K562 (cell line): ENCODE results near the gene BCAR3. TPM values are rescaled to one million over a fixed set of nuclear protein-coding genes. Genes with fewer than 3 reads are reported as not detected.

Experiments used
- ATAC-seq: fragments of 200-7000 bp; cut with Tn5 transposase; 3 replicates; pipeline ENCODE4 v1.9.1; 2020; ENCODE audit warnings: moderate library complexity
- BruUV-seq: library from RNA; stranded (reverse); fragments of 400-500 nt; replicated peaks from 2 replicates; lab custom pipeline; 2021; lab: Mats Ljungman, UMichigan
- CTCF ChIA-PET: fragments of 300-600 bp; formaldehyde crosslinking; extraction: SDS; loops from one replicate; lab custom pipeline; 2021; ENCODE audit warnings: low intra/inter-chr PET ratio; lab: Yijun Ruan, JAX
- POLR2A ChIA-PET: fragments of 300-600, 350-650 bp; sonication (Branson Sonifier 250); formaldehyde crosslinking; extraction: SDS; loops from one replicate; lab custom pipeline; 2021; ENCODE audit warnings: antibody characterized with exemption, inconsistent platforms; lab: Yijun Ruan, JAX
- DNase-seq, 4 experiments: peaks; one replicate each; pipeline versions ENCODE4 v3.0.0 to v3.0.0-alpha.2; 2011 to 2018; ENCODE audit warnings: low spot score in 3 of 4, mixed read lengths in 3 of 4; ENCODE audit errors: extremely low read depth in 1 of 4
- FAIRE-seq: peaks from 2 replicates; lab custom pipeline; 2011; peaks lifted over from hg19 to GRCh38; lab: Jason Lieb, UNC
- H2AFZ ChIP-seq: 2 replicates; pipeline ENCODE4 v1.6.0; 2011; ENCODE audit warnings: low read depth, low read length, control low read depth, inconsistent platforms
- H3K27ac ChIP-seq: fragments of 200-600 bp; 3 replicates; pipeline ENCODE4 v1.8.0; 2011; ENCODE audit warnings: low read depth, mild to moderate bottlenecking, control low read depth, inconsistent platforms, low read length, moderate library complexity, mixed read lengths; ENCODE audit errors: extremely low read depth
- H3K27me3 ChIP-seq, 2 experiments: fragments of 300-600 bp in 1 of 2; 2 replicates in 1 of 2; 3 replicates in 1 of 2; pipeline versions ENCODE4 v1.6.0 to v1.8.0; 2011; ENCODE audit warnings: inconsistent platforms in 2 of 2, low read length in 2 of 2, mild to moderate bottlenecking in 1 of 2, mixed read lengths in 1 of 2, moderate library complexity in 1 of 2; ENCODE audit not compliant: control insufficient read depth in 2 of 2, insufficient read depth in 2 of 2
- H3K36me3 ChIP-seq: fragments of 300-600 bp; 3 replicates; pipeline ENCODE4 v1.8.0; 2011; ENCODE audit warnings: mild to moderate bottlenecking, low read length, inconsistent platforms; ENCODE audit not compliant: control insufficient read depth, insufficient read depth
- H3K4me1 ChIP-seq, 2 experiments: fragments of 200-600 bp in 1 of 2; replicated peaks in 1 of 2; 2 replicates in 1 of 2; 3 replicates in 1 of 2; pipeline versions ENCODE4 v1.5.1 to v1.8.0; 2011; ENCODE audit warnings: inconsistent platforms in 2 of 2, low read length in 2 of 2, mild to moderate bottlenecking in 1 of 2, mixed read lengths in 1 of 2, moderate library complexity in 1 of 2; ENCODE audit not compliant: control insufficient read depth in 2 of 2, insufficient read depth in 2 of 2
- H3K4me2 ChIP-seq: 2 replicates; pipeline ENCODE4 v1.6.1; 2011; ENCODE audit warnings: low read length, control low read depth, inconsistent platforms, mixed read lengths; ENCODE audit not compliant: insufficient read depth
- H3K4me3 ChIP-seq: fragments of 200-600 bp; sonication (generic), shearing (Covaris generic); 2 replicates; pipeline ENCODE4 v1.5.1; 2016; ENCODE audit warnings: control low read depth, inconsistent platforms
- H3K79me2 ChIP-seq: fragments of 200-600 bp; 3 replicates; pipeline ENCODE4 v1.8.0; 2011; ENCODE audit warnings: low read length, inconsistent platforms; ENCODE audit not compliant: control insufficient read depth, insufficient read depth
- H3K9ac ChIP-seq, 2 experiments: 2 replicates each; pipeline versions ENCODE4 v1.6.0 to v1.6.1; 2011; ENCODE audit warnings: low read depth in 2 of 2, low read length in 2 of 2, control low read depth in 1 of 2, inconsistent platforms in 1 of 2, mild to moderate bottlenecking in 1 of 2, mixed read lengths in 1 of 2; ENCODE audit not compliant: insufficient read depth in 1 of 2
- H3K9me1 ChIP-seq: one replicate; pipeline ENCODE4 v1.6.0; 2011; ENCODE audit warnings: inconsistent platforms, mild to moderate bottlenecking, low read length, moderate library complexity; ENCODE audit not compliant: control insufficient read depth, insufficient read depth
- H3K9me3 ChIP-seq: replicated peaks from 2 replicates; pipeline ENCODE4 v1.5.1; 2011; ENCODE audit warnings: low read depth, low read length, inconsistent platforms; ENCODE audit not compliant: control insufficient read depth, insufficient read depth
- H4K20me1 ChIP-seq: replicated peaks from 2 replicates; pipeline ENCODE4 v1.6.1; 2011; ENCODE audit warnings: low read length, inconsistent platforms, mixed read lengths; ENCODE audit not compliant: control insufficient read depth, insufficient read depth
- ADNP ChIP-seq: fragments of 200-800 bp; sonication (Bioruptor generic); IDR thresholded peaks from 2 replicates; pipeline ENCODE4 v1.6.1; 2016; ENCODE audit warnings: missing genetic modification characterization, missing compliant biosample characterization
- ERF ChIP-seq: fragments of 450-650 bp; formaldehyde crosslinking; IDR thresholded peaks from 2 replicates; pipeline ENCODE4 v1.4.0; 2020; ENCODE audit warnings: mild to moderate bottlenecking, mixed read lengths
- ESRRB ChIP-seq: fragments of 250-450 bp; sonication (Bioruptor Pico); IDR thresholded peaks from 2 replicates; pipeline ENCODE4 v1.5.0; 2020; ENCODE audit warnings: mild to moderate bottlenecking, moderate library complexity, borderline replicate concordance
- FOXJ2 ChIP-seq: fragments of 200-800 bp; sonication (Bioruptor generic); IDR thresholded peaks from 2 replicates; pipeline ENCODE4 v1.6.1; 2016; ENCODE audit warnings: missing genetic modification characterization, missing compliant biosample characterization
- MYC ChIP-seq, 2 experiments: fragments of 250-450 bp in 1 of 2; sonication (Bioruptor Pico) in 1 of 2; IDR thresholded peaks; 2 replicates each; pipeline versions ENCODE4 v1.5.1 to v1.6.1; 2012 to 2021; ENCODE audit warnings: low read depth in 2 of 2, borderline replicate concordance in 1 of 2, improper control_type of control experiment in 1 of 2, low read length in 1 of 2, mild to moderate bottlenecking in 1 of 2, moderate library complexity in 1 of 2
- SMARCA4 ChIP-seq: fragments of 450-650 bp; IDR thresholded peaks from 2 replicates; pipeline ENCODE4 v1.6.1; 2016
- SNIP1 ChIP-seq: fragments of 450-650 bp; IDR thresholded peaks from 2 replicates; pipeline ENCODE4 v1.7.1; 2017; ENCODE audit warnings: low read depth, mild to moderate bottlenecking
- TRIM28 ChIP-seq: fragments of 450-650 bp; IDR thresholded peaks from 2 replicates; pipeline ENCODE4 v1.6.1; 2017
- ZNF212 ChIP-seq: fragments of 450-650 bp; formaldehyde crosslinking; IDR thresholded peaks from 2 replicates; pipeline ENCODE4 v1.4.0; 2020; ENCODE audit warnings: mild to moderate bottlenecking
- ZNF24 ChIP-seq: fragments of 450-650 bp; IDR thresholded peaks from 2 replicates; pipeline ENCODE4 v1.6.1; 2016
- WGBS: fragments of 100-300 bp; shearing (Covaris generic); methylation state at CpG from one replicate; pipeline ENCODE4 v1.1.6; 2016; ENCODE audit warnings: low coverage, mixed read lengths; ENCODE audit not compliant: insufficient coverage; ENCODE audit errors: missing lambda C conversion rate; 5-methylcytosine and 5-hydroxymethylcytosine counted together
- in situ Hi-C: fragments of 300-500 bp; cut with MboI; formaldehyde crosslinking; loops from 4 replicates; pipeline ENCODE4 v1.15.0; 2018; ENCODE audit warnings: inconsistent platforms, mixed read lengths
- intact Hi-C: fragments of 100-400 bp; cut with micrococcal nuclease; formaldehyde crosslinking; loops from 2 replicates; pipeline ENCODE4 v1.14.2; 2022
- polyA plus RNA-seq, 8 experiments: library from polyadenylated mRNA; depleted of rRNA in 4 of 8; stranded (reverse) in 5 of 8; unstranded in 3 of 8; fragments of >200 nt; fragmentation: Nextera tagmentation in 2 of 8; fragmentation: Illumina TruSeq in 1 of 8; extraction: Ambion mirVana in 2 of 8; extraction: Trizol in 1 of 8; gene quantifications; 2 replicates each; pipeline versions ENCODE4 v1.2.1 to v1.2.3, GENCODE V29; 2011 to 2014; ENCODE audit warnings: inconsistent platforms in 1 of 8, missing spikeins in 1 of 8
- total RNA-seq, 7 experiments: library from RNA; depleted of rRNA in 6 of 7; stranded (reverse); fragments of >200 nt in 6 of 7; fragmentation: Illumina TruSeq in 2 of 7; extraction: Trizol in 2 of 7; gene quantifications; 2 replicates each; pipeline versions ENCODE4 v1.2.1 to v1.2.3, GENCODE V29; 2011 to 2021; ENCODE audit warnings: low replicate concordance in 1 of 7
- TF ChIP-seq, protein P1 (sequence below): IDR thresholded peaks from 3 replicates; pipeline ENCODE4 v1.6.1; 2011; ENCODE audit warnings: borderline replicate concordance, mild to moderate bottlenecking, moderate library complexity; ENCODE audit not compliant: insufficient read length; ENCODE audit errors: extremely low read depth
- TF ChIP-seq, protein P2 (sequence below): fragments of 450-650 bp; conservative IDR thresholded peaks from 2 replicates; pipeline ENCODE4 v1.6.1; 2016; ENCODE audit warnings: missing genetic modification characterization, low read depth, mild to moderate bottlenecking, missing compliant biosample characterization, moderate library complexity
- TF ChIP-seq, protein P3 (sequence below): fragments of 450-650 bp; IDR thresholded peaks from 2 replicates; pipeline ENCODE4 v1.6.1; 2016
- TF ChIP-seq, protein P4 (sequence below): fragments of 450-650 bp; IDR thresholded peaks from one replicate; pipeline ENCODE4 v1.6.1; 2018; ENCODE audit warnings: mild to moderate bottlenecking, moderate library complexity; ENCODE audit not compliant: partially characterized antibody

BCAR3 gene
- total and polyA plus RNA-seq, 9 of the 15 experiments (the other 6 are each of a cell fraction or from before 2014, with no cell fraction given), result 1.8 to 6.3 (median 3.8) TPM

DNA sequence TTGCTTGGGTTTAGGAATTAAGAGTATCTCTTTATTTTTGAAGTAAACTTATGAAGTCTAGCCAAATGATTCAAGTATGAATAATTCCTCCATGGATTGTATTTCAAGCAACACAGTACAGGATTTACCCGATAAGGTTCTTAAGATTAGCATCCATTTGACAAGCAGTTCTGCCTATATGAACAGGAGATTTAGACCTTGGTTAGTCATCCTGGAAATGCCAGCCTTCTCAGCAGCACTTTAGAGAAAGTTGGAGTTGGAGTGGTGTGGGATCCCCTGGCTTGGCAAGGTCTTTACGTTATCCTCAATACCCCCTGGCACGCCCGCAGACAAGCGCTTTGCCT lies 1.6 kb downstream of the BCAR3 start:
- H4K20me1 ChIP-seq, result no peaks in the 10 kb centered on the region
- no peaks in the 10 kb centered on the region for H3K9me3 ChIP-seq
- H3K4me1 ChIP-seq, result peaks cover 2 to 15% of the 10 kb centered on the region in 2 experiments; a peak in 4 of 5 replicates
- ATAC-seq (no peak), DNase-seq (no peak), FAIRE-seq (peak; percentile 11)
- H3K79me2 ChIP-seq, result no peaks in the 10 kb centered on the region
- POLR2A ChIA-PET, result interaction anchor here (0.8 kb wide), 1 partner anchor 71 kb away, joined by 4 read pairs; no protein-coding TSS in a partner anchor
- CTCF ChIA-PET, result interaction anchor here (1.4 kb wide), 1 partner anchor 50 kb away, joined by 3 read pairs; no protein-coding TSS in a partner anchor
- H3K27ac ChIP-seq, result no peak overlapping the region
- no peaks in the 10 kb centered on the region for H3K9me1 ChIP-seq
- peaks cover 19 to 43% of the 10 kb centered on the region in 2 experiments; a peak in 4 of 5 replicates for H3K27me3 ChIP-seq
- no peak overlapping the region for H3K4me2 ChIP-seq
- BruUV-seq, result no TSS peak
- WGBS, result 65% methylated on average over 5 of the region's 5 CpGs
- intact Hi-C loops, result loop anchor here (2.0 kb wide), 1 partner anchor 51 kb away; no protein-coding TSS in a partner anchor
- H3K9ac ChIP-seq, result no peak overlapping the region
- H2AFZ ChIP-seq, result no peak overlapping the region
- no peak for TF ChIP-seq ERF (CRISPR knock-in tag)
- no peak for TF ChIP-seq ZNF24
- TF ChIP-seq, protein P1, sequence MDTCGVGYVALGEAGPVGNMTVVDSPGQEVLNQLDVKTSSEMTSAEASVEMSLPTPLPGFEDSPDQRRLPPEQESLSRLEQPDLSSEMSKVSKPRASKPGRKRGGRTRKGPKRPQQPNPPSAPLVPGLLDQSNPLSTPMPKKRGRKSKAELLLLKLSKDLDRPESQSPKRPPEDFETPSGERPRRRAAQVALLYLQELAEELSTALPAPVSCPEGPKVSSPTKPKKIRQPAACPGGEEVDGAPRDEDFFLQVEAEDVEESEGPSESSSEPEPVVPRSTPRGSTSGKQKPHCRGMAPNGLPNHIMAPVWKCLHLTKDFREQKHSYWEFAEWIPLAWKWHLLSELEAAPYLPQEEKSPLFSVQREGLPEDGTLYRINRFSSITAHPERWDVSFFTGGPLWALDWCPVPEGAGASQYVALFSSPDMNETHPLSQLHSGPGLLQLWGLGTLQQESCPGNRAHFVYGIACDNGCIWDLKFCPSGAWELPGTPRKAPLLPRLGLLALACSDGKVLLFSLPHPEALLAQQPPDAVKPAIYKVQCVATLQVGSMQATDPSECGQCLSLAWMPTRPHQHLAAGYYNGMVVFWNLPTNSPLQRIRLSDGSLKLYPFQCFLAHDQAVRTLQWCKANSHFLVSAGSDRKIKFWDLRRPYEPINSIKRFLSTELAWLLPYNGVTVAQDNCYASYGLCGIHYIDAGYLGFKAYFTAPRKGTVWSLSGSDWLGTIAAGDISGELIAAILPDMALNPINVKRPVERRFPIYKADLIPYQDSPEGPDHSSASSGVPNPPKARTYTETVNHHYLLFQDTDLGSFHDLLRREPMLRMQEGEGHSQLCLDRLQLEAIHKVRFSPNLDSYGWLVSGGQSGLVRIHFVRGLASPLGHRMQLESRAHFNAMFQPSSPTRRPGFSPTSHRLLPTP, result no peak
- no peak for TF ChIP-seq SMARCA4
- no peak for TF ChIP-seq ADNP
- TF ChIP-seq ZNF212, result no peak
- TF ChIP-seq ESRRB (CRISPR knock-in tag), result no peak
- TF ChIP-seq, protein P2, sequence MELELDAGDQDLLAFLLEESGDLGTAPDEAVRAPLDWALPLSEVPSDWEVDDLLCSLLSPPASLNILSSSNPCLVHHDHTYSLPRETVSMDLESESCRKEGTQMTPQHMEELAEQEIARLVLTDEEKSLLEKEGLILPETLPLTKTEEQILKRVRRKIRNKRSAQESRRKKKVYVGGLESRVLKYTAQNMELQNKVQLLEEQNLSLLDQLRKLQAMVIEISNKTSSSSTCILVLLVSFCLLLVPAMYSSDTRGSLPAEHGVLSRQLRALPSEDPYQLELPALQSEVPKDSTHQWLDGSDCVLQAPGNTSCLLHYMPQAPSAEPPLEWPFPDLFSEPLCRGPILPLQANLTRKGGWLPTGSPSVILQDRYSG (tag), result no peak
- TF ChIP-seq, protein P3, sequence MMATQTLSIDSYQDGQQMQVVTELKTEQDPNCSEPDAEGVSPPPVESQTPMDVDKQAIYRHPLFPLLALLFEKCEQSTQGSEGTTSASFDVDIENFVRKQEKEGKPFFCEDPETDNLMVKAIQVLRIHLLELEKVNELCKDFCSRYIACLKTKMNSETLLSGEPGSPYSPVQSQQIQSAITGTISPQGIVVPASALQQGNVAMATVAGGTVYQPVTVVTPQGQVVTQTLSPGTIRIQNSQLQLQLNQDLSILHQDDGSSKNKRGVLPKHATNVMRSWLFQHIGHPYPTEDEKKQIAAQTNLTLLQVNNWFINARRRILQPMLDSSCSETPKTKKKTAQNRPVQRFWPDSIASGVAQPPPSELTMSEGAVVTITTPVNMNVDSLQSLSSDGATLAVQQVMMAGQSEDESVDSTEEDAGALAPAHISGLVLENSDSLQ, result no peak
- TF ChIP-seq SNIP1, result no peak
- TF ChIP-seq, protein P4, sequence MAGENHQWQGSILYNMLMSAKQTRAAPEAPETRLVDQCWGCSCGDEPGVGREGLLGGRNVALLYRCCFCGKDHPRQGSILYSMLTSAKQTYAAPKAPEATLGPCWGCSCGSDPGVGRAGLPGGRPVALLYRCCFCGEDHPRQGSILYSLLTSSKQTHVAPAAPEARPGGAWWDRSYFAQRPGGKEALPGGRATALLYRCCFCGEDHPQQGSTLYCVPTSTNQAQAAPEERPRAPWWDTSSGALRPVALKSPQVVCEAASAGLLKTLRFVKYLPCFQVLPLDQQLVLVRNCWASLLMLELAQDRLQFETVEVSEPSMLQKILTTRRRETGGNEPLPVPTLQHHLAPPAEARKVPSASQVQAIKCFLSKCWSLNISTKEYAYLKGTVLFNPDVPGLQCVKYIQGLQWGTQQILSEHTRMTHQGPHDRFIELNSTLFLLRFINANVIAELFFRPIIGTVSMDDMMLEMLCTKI, result no peak
- TF ChIP-seq FOXJ2 (tag), result no peak
- no peak for TF ChIP-seq TRIM28
- TF ChIP-seq MYC (IDR thresholded peaks at IDR 0.05; ENCODE audit: low read depth, low read length), result no peak
- TF ChIP-seq MYC (CRISPR knock-in tag; IDR thresholded peaks at IDR 0.05; ENCODE audit: borderline replicate concordance, low read depth), result no peak
- TF ChIP-seq, all 486 proteins: peak for 0
- Histone ChIP-seq H3K36me3 (no peaks in the 10 kb centered on the region), H3K4me3 (no peak overlapping the region)
- in situ Hi-C loops, result no loop called here
